Loucy (cell line): Measurements from ENCODE around the gene KMT2E.

Experiments
- H2AFZ ChIP-seq: fragments of 200-600 bp; sonication (generic); 2 replicates; pipeline ENCODE4 v1.6.0; 2016; ENCODE audit warnings: antibody characterized with exemption, mild to moderate bottlenecking, low read length, moderate library complexity
- H3F3A ChIP-seq: fragments of 200-600 bp; 2 replicates; pipeline ENCODE4 v1.6.0; 2016; ENCODE audit warnings: antibody characterized with exemption, low read depth, mild to moderate bottlenecking
- H3K27me3 ChIP-seq: fragments of 200-600 bp; sonication (generic); 2 replicates; pipeline ENCODE4 v1.6.1; 2014; ENCODE audit warnings: low read length, mild to moderate bottlenecking; ENCODE audit not compliant: insufficient read depth, poor library complexity, severe bottlenecking
- H3K36me3 ChIP-seq: fragments of 200-600 bp; sonication (generic); 2 replicates; pipeline ENCODE4 v1.6.1; 2016; ENCODE audit warnings: low read length; ENCODE audit not compliant: insufficient read depth
- H3K4me1 ChIP-seq: fragments of 200-600 bp; sonication (generic); 2 replicates; pipeline ENCODE4 v1.5.1; 2014; ENCODE audit warnings: low read length, mild to moderate bottlenecking; ENCODE audit not compliant: insufficient read depth, poor library complexity, severe bottlenecking
- H3K4me2 ChIP-seq: fragments of 200-600 bp; sonication (generic); 2 replicates; pipeline ENCODE4 v1.6.0; 2014; ENCODE audit warnings: antibody characterized with exemption, low read length, low read depth, mild to moderate bottlenecking; ENCODE audit not compliant: poor library complexity, severe bottlenecking
- H3K4me3 ChIP-seq: fragments of 200-600 bp; sonication (generic); 2 replicates; pipeline ENCODE4 v1.5.1; 2014; ENCODE audit warnings: low read length, mild to moderate bottlenecking, mixed read lengths; ENCODE audit not compliant: poor library complexity, severe bottlenecking
- H3K79me2 ChIP-seq: fragments of 200-600 bp; sonication (generic); 2 replicates; pipeline ENCODE4 v1.6.1; 2014; ENCODE audit warnings: low read length; ENCODE audit not compliant: insufficient read depth
- H3K9ac ChIP-seq: fragments of 200-600 bp; sonication (generic); 2 replicates; pipeline ENCODE4 v1.6.0; 2014; ENCODE audit warnings: mild to moderate bottlenecking, low read depth, low read length, moderate library complexity; ENCODE audit not compliant: poor library complexity, severe bottlenecking
- H3K9me2 ChIP-seq: fragments of 200-600 bp; sonication (generic); replicated peaks from 2 replicates; pipeline ENCODE4 v1.6.1; 2016; ENCODE audit warnings: low read depth, low read length, mixed read lengths
- H3K9me3 ChIP-seq: fragments of 200-600 bp; sonication (generic); 2 replicates; pipeline ENCODE4 v1.6.1; 2014; ENCODE audit warnings: mild to moderate bottlenecking, antibody characterized with exemption, low read length, low read depth; ENCODE audit not compliant: insufficient read depth
- H4K20me1 ChIP-seq: fragments of 200-600 bp; sonication (generic); 2 replicates; pipeline ENCODE4 v1.6.0; 2014; ENCODE audit warnings: antibody characterized with exemption, low read length, mild to moderate bottlenecking; ENCODE audit not compliant: insufficient read depth, poor library complexity, severe bottlenecking
- CTCF ChIP-seq: fragments of 200-600 bp; sonication (generic); conservative IDR thresholded peaks from 2 replicates; pipeline ENCODE4 v1.5.1; 2014; ENCODE audit warnings: mild to moderate bottlenecking, antibody characterized with exemption, low read length
- EZH2phosphoT487 ChIP-seq: fragments of 200-600 bp; IDR thresholded peaks from 2 replicates; pipeline ENCODE4 v1.6.1; 2018; ENCODE audit warnings: antibody characterized with exemption, mild to moderate bottlenecking, moderate library complexity, borderline replicate concordance

The KMT2E gene

GRCh38 chr7:105133986-105134655 is 120.1 kb downstream of the KMT2E start:
- no peaks in the 10 kb centered on the region for H3F3A ChIP-seq
- no peaks in the 10 kb centered on the region for H3K9me3 ChIP-seq
- peaks cover 6% of the 10 kb centered on the region for H3K4me1 ChIP-seq
- H3K9ac ChIP-seq, result no peak overlapping the region
- H3K36me3 ChIP-seq, result peaks cover 80% of the 10 kb centered on the region; the same call in 1 of the 2 replicates
- no peak overlapping the region for H3K4me2 ChIP-seq
- H3K27me3 ChIP-seq, result no peaks in the 10 kb centered on the region
- H2AFZ ChIP-seq, result no peak overlapping the region
- H4K20me1 ChIP-seq, result peaks cover 5% of the 10 kb centered on the region
- H3K79me2 ChIP-seq, result peaks cover 23% of the 10 kb centered on the region
- no peak overlapping the region for H3K4me3 ChIP-seq
- H3K9me2 ChIP-seq, result no peaks in the 10 kb centered on the region
- TF ChIP-seq EZH2phosphoT487, result no peak
- no peak for TF ChIP-seq CTCF

- no peak overlapping the region for H2AFZ ChIP-seq
- no peaks in the 10 kb centered on the region for H3K9me3 ChIP-seq
- H3K27me3 ChIP-seq, result no peaks in the 10 kb centered on the region
- H3K4me2 ChIP-seq, result no peak overlapping the region
- H4K20me1 ChIP-seq, result peaks cover 5% of the 10 kb centered on the region
- no peaks in the 10 kb centered on the region for H3F3A ChIP-seq
- no peaks in the 10 kb centered on the region for H3K9me2 ChIP-seq
- no peak overlapping the region for H3K9ac ChIP-seq
- no peak overlapping the region for H3K4me3 ChIP-seq
- peaks cover 77% of the 10 kb centered on the region; the same call in 1 of the 2 replicates for H3K36me3 ChIP-seq
- H3K79me2 ChIP-seq, result peaks cover 32% of the 10 kb centered on the region
- H3K4me1 ChIP-seq, result no peaks in the 10 kb centered on the region
- TF ChIP-seq EZH2phosphoT487, result no peak
- TF ChIP-seq CTCF, result no peak
Measured at GRCh38 chr7:105136221-105136620, 122.2 kb downstream of the KMT2E start.

GRCh38 chr7:105137898-105138297 is 123.9 kb downstream of the KMT2E start:
- H3K4me2 ChIP-seq, result no peak overlapping the region
- peaks cover 5% of the 10 kb centered on the region for H4K20me1 ChIP-seq
- H3K9ac ChIP-seq, result no peak overlapping the region
- no peaks in the 10 kb centered on the region for H3K9me2 ChIP-seq
- no peaks in the 10 kb centered on the region for H3K9me3 ChIP-seq
- no peaks in the 10 kb centered on the region for H3K27me3 ChIP-seq
- TF ChIP-seq EZH2phosphoT487 (no peak), CTCF (no peak)
- no peak overlapping the region for H3K4me3 ChIP-seq
- no peaks in the 10 kb centered on the region for H3F3A ChIP-seq
- peaks cover 80% of the 10 kb centered on the region for H3K36me3 ChIP-seq
- H3K79me2 ChIP-seq, result peaks cover 34% of the 10 kb centered on the region
- no peaks in the 10 kb centered on the region for H3K4me1 ChIP-seq
- H2AFZ ChIP-seq, result no peak overlapping the region
